ENCODE measurements around the gene RAB14.
"Not testable (repeated sequence)": the region's sequence is repeated elsewhere in the genome, so short reads cannot be mapped to it uniquely, and the experiment has no call there.

The RAB14 gene

GRCh38 chr9:121156263-121156731 lies 45.4 kb downstream of the RAB14 start:
- DNase-seq (ENCODE audit: low spot score), result no peak

GRCh38 chr9:121154782-121155181 lies 46.9 kb downstream of the RAB14 start:
- no peak for DNase-seq (ENCODE audit: low spot score)

- no peak for DNase-seq (ENCODE audit: low spot score)
These were observed 48.0 kb downstream of the RAB14 start for GRCh38 chr9:121153642-121154041.

- no peak for DNase-seq (ENCODE audit: low spot score)
These were observed 51.5 kb downstream of the RAB14 start for GRCh38 chr9:121150188-121150587.

- DNase-seq (ENCODE audit: low spot score), result no peak
These were observed 57.2 kb downstream of the RAB14 start for GRCh38 chr9:121144482-121144881.

GRCh38 chr9:121143771-121144170 lies 57.9 kb downstream of the RAB14 start:
- DNase-seq (ENCODE audit: low spot score), result no peak

GRCh38 chr9:121141706-121142105 lies 60.0 kb downstream of the RAB14 start:
- no peak for DNase-seq (ENCODE audit: low spot score)

- DNase-seq (ENCODE audit: low spot score), result no peak
These were observed 60.4 kb downstream of the RAB14 start for GRCh38 chr9:121141306-121141705.

- DNase-seq (ENCODE audit: low spot score), result no peak
These were observed 61.5 kb downstream of the RAB14 start for GRCh38 chr9:121140162-121140561.

GRCh38 chr9:121138973-121139372 lies 62.7 kb downstream of the RAB14 start:
- no peak for DNase-seq (ENCODE audit: low spot score)

GRCh38 chr9:121138561-121138960 lies 63.1 kb downstream of the RAB14 start:
- no peak for DNase-seq (ENCODE audit: low spot score)

GRCh38 chr9:121135642-121136041 lies 66.0 kb downstream of the RAB14 start:
- no peak for DNase-seq (ENCODE audit: low spot score)

- peak; percentile 84 for DNase-seq (ENCODE audit: low spot score)
These were observed 68.4 kb downstream of the RAB14 start for GRCh38 chr9:121133104-121133816.

GRCh38 chr9:121129384-121129783 lies 72.3 kb downstream of the RAB14 start:
- DNase-seq (ENCODE audit: low spot score), result not testable (repeated sequence)
